ENCODE data around the gene GPHN.

GPHN gene

GRCh38 chr14:66939409-66939808 is 431.5 kb downstream of the GPHN start:
- no peak for TF ChIP-seq CTCF (IDR thresholded peaks at IDR 0.05)

GRCh38 chr14:66944872-66945271 is 436.9 kb downstream of the GPHN start:
- no peak for TF ChIP-seq CTCF (IDR thresholded peaks at IDR 0.05)

- TF ChIP-seq CTCF (IDR thresholded peaks at IDR 0.05), result no peak
Observed at GRCh38 chr14:66955159-66955558, 447.2 kb downstream of the GPHN start.

- no peak for TF ChIP-seq CTCF (IDR thresholded peaks at IDR 0.05)
Observed at GRCh38 chr14:66959437-66960050, 451.6 kb downstream of the GPHN start.

GRCh38 chr14:66965831-66966230 is 457.9 kb downstream of the GPHN start:
- TF ChIP-seq CTCF (IDR thresholded peaks at IDR 0.05), result no peak

GRCh38 chr14:66972469-66972868 is 464.5 kb downstream of the GPHN start:
- TF ChIP-seq CTCF (IDR thresholded peaks at IDR 0.05), result no peak

GRCh38 chr14:66974397-66975025 is 466.6 kb downstream of the GPHN start:
- no peak for TF ChIP-seq CTCF (IDR thresholded peaks at IDR 0.05)
